Chondrocyte (in vitro differentiated cells): ENCODE data around the gene FAM177A1. TPM values are rescaled to one million over a fixed set of nuclear protein-coding genes. Genes with fewer than 3 reads are reported as not detected.

Experiments
- DNase-seq: peaks from one replicate; pipeline ENCODE4 v3.0.0; 2021; ENCODE audit warnings: mixed read lengths, low spot score
- H3K27ac Mint-ChIP-seq: one replicate; pipeline ENCODE4 v1.8.0; 2021; ENCODE audit warnings: mild to moderate bottlenecking, moderate library complexity, mixed read lengths; ENCODE audit not compliant: unreplicated experiment
- H3K27me3 Mint-ChIP-seq: 2 replicates; pipeline ENCODE4 v1.8.0; 2021; ENCODE audit warnings: low read depth, mixed read lengths
- H3K36me3 Mint-ChIP-seq: 2 replicates; pipeline ENCODE4 v1.8.0; 2021; ENCODE audit warnings: low read depth, mixed read lengths
- H3K4me1 Mint-ChIP-seq: 2 replicates; pipeline ENCODE4 v1.8.0; 2021; ENCODE audit warnings: low read depth, mild to moderate bottlenecking, mixed read lengths
- H3K4me3 Mint-ChIP-seq: one replicate; pipeline ENCODE4 v1.8.0; 2021; ENCODE audit warnings: mild to moderate bottlenecking, moderate library complexity, mixed read lengths; ENCODE audit not compliant: unreplicated experiment
- H3K9me3 Mint-ChIP-seq: 2 replicates; pipeline ENCODE4 v1.8.0; 2021; ENCODE audit warnings: low read depth, mixed read lengths
- CTCF ChIP-seq: fragments of 200-600 bp; sonication (generic); IDR thresholded peaks from 2 replicates; pipeline ENCODE4 v1.5.0; 2021; ENCODE audit warnings: antibody characterized with exemption, mild to moderate bottlenecking, moderate library complexity
- long read RNA-seq: library from polyadenylated mRNA; stranded (forward); transcript quantifications from one replicate; pipeline ENCODE4 v2.0.0, GENCODE V29; 2021
- total RNA-seq: library from RNA; stranded (reverse); gene quantifications from 3 replicates; pipeline ENCODE4 v1.2.1, GENCODE V29; 2021

Gene FAM177A1
- total RNA-seq = 103 to 121 TPM (median 107 TPM) in 3 replicates
- long read RNA-seq, transcript FAM177A1-201 (5 exons, 2,927 nt) = major isoform, 41 of 107 reads
- long read RNA-seq, transcript FAM177A1-202 (6 exons, 858 nt) = minor isoform, 36 of 107 reads
- long read RNA-seq, partial matches to known transcripts = 8 of 107 reads
- long read RNA-seq, other reads (novel, unspliced or antisense) = 20 of 107 reads

GRCh38 chr14:35046048-35046750 lies at the start of gene FAM177A1:
FAM177A1 (plus strand) TSS chr14:35046272; CDS start chr14:35046464, 192 bp downstream.
- Mint-ChIP-seq H3K4me3 (peak within 1 kb of the TSS; percentile 94), H3K9me3 (no peaks in the 10 kb centered on the region), H3K27me3 (no peaks in the 10 kb centered on the region), H3K27ac (peak within 1 kb of the TSS; percentile 97), H3K4me1 (peaks cover 35% of the 10 kb centered on the region), H3K36me3 (peaks cover 3% of the 10 kb centered on the region)
- TF ChIP-seq CTCF = peak; percentile 31
- DNase-seq = peak; percentile 98

GRCh38 chr14:34997762-34998161 lies 48.3 kb upstream of the FAM177A1 start:
- DNase-seq = no peak
- Mint-ChIP-seq H3K36me3 (peaks cover 4% of the 10 kb centered on the region), H3K27me3 (no peaks in the 10 kb centered on the region), H3K27ac (no peak overlapping the region), H3K4me1 (peaks cover 15% of the 10 kb centered on the region), H3K4me3 (no peak overlapping the region), H3K9me3 (no peaks in the 10 kb centered on the region)
- no peak for TF ChIP-seq CTCF

- no peak for TF ChIP-seq CTCF
- Mint-ChIP-seq H3K9me3 (no peaks in the 10 kb centered on the region), H3K27ac (no peak overlapping the region), H3K27me3 (no peaks in the 10 kb centered on the region), H3K36me3 (peaks cover 4% of the 10 kb centered on the region), H3K4me1 (peaks cover 11% of the 10 kb centered on the region), H3K4me3 (no peak overlapping the region)
- DNase-seq = no peak
Measured at GRCh38 chr14:34999500-34999899, 46.6 kb upstream of the FAM177A1 start.

- Mint-ChIP-seq H3K4me1 (peaks cover 10% of the 10 kb centered on the region), H3K27ac (no peak overlapping the region), H3K9me3 (no peaks in the 10 kb centered on the region), H3K27me3 (no peaks in the 10 kb centered on the region), H3K36me3 (peaks cover 4% of the 10 kb centered on the region), H3K4me3 (no peak overlapping the region)
- no peak for TF ChIP-seq CTCF
- no peak for DNase-seq
Measured at GRCh38 chr14:35001621-35002020, 44.5 kb upstream of the FAM177A1 start.

GRCh38 chr14:35004839-35005238 lies 41.2 kb upstream of the FAM177A1 start:
- H3K4me1 Mint-ChIP-seq = no peaks in the 10 kb centered on the region
- H3K4me3 Mint-ChIP-seq = no peak overlapping the region
- peaks cover 8% of the 10 kb centered on the region for H3K36me3 Mint-ChIP-seq
- H3K27me3 Mint-ChIP-seq = no peaks in the 10 kb centered on the region
- no peak for DNase-seq
- no peak for TF ChIP-seq CTCF
- H3K9me3 Mint-ChIP-seq = no peaks in the 10 kb centered on the region
- no peak overlapping the region for H3K27ac Mint-ChIP-seq
